Endothelial cell (in vitro differentiated cells): Measurements from ENCODE around the gene IL36RN. TPM values are rescaled to one million over a fixed set of nuclear protein-coding genes. Genes with fewer than 3 reads are reported as not detected.

Experiments used
- DNase-seq: peaks from one replicate; pipeline ENCODE4 v3.0.0; 2021; ENCODE audit warnings: low spot score
- H3K27ac Mint-ChIP-seq: one replicate; pipeline ENCODE4 v1.8.0; 2021; ENCODE audit warnings: mixed read lengths, inconsistent platforms; ENCODE audit not compliant: unreplicated experiment
- H3K27me3 Mint-ChIP-seq: one replicate; pipeline ENCODE4 v1.8.0; 2021; ENCODE audit warnings: mild to moderate bottlenecking, moderate library complexity, mixed read lengths, inconsistent platforms; ENCODE audit not compliant: unreplicated experiment
- H3K36me3 Mint-ChIP-seq: one replicate; pipeline ENCODE4 v1.8.0; 2021; ENCODE audit warnings: mild to moderate bottlenecking, low read depth, mixed read lengths, inconsistent platforms; ENCODE audit not compliant: unreplicated experiment
- H3K4me1 Mint-ChIP-seq: one replicate; pipeline ENCODE4 v1.8.0; 2021; ENCODE audit warnings: mild to moderate bottlenecking, mixed read lengths, inconsistent platforms; ENCODE audit not compliant: unreplicated experiment
- H3K4me3 Mint-ChIP-seq: one replicate; pipeline ENCODE4 v1.8.0; 2021; ENCODE audit warnings: mild to moderate bottlenecking, mixed read lengths, inconsistent platforms; ENCODE audit not compliant: unreplicated experiment
- H3K9me3 Mint-ChIP-seq: one replicate; pipeline ENCODE4 v1.8.0; 2021; ENCODE audit warnings: mixed read lengths, inconsistent platforms; ENCODE audit not compliant: unreplicated experiment
- CTCF ChIP-seq: fragments of 200-600 bp; sonication (generic); IDR thresholded peaks from one replicate; pipeline ENCODE4 v1.5.0; 2021; ENCODE audit warnings: antibody characterized with exemption; ENCODE audit not compliant: unreplicated experiment
- total RNA-seq: library from RNA; stranded (reverse); fragmentation: NEBNext Ultra II Directional; extraction: Animal tissue kit (Norgen Biotek cat#: 25700); gene quantifications from one replicate; pipeline ENCODE4 v1.2.1, GENCODE V29; 2021; ENCODE audit not compliant: unreplicated experiment

Gene IL36RN
- total RNA-seq, 1 donor from 2014 or later = not detected

DNA sequence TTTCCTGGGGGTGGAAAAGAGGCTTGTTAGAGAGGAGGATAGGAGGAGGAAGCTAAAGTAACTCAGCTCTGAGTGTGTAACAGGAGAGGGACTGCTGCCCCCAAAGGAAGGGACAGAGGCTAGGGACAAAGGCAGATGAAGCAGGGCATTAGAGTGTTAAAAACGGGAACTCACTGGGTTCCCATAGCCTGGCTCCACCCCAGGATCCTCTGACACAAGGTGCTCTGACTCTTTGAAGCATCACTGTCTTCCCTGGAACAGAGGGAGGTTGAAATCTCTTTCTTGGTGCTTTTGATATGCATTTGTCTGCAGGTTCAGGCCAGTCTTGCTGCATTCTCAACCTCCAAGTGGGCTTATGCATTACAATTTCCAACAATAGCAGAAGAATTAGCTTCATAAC, 30.9 kb upstream of the IL36RN start:
- no peak for TF ChIP-seq CTCF
- H3K4me3 Mint-ChIP-seq = no peak overlapping the region
- H3K27ac Mint-ChIP-seq = no peak overlapping the region
- H3K4me1 Mint-ChIP-seq = peaks cover 4% of the 10 kb centered on the region
- DNase-seq = no peak
- peaks cover 3% of the 10 kb centered on the region for H3K27me3 Mint-ChIP-seq
- no peaks in the 10 kb centered on the region for H3K9me3 Mint-ChIP-seq
- no peaks in the 10 kb centered on the region for H3K36me3 Mint-ChIP-seq

DNA sequence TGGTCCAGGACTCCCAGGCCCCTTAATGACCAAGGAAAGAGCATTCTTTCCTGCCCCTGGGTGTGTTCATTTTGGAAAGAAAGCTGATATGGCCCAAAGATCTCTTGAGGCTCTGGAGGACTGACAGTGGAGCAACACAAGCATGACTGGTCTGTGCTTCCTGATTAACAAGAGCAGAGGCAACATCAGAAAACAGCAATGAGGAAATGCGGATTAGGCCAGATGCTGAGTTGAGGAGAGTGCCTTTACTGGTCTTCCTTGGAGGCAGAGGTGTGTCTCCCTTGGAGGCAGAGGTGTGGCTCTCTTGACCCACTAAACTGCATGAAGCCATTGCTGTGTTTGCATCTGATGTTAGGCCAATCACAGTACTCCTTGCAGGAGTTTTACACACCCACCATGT, 26.3 kb upstream of the IL36RN start:
- Mint-ChIP-seq H3K36me3 (no peaks in the 10 kb centered on the region), H3K4me3 (no peak overlapping the region), H3K27ac (no peak overlapping the region), H3K27me3 (peaks cover 4% of the 10 kb centered on the region), H3K9me3 (no peaks in the 10 kb centered on the region), H3K4me1 (peaks cover 19% of the 10 kb centered on the region)
- no peak for DNase-seq
- no peak for TF ChIP-seq CTCF

- H3K27me3 Mint-ChIP-seq = peaks cover 4% of the 10 kb centered on the region
- no peak overlapping the region for H3K4me3 Mint-ChIP-seq
- H3K9me3 Mint-ChIP-seq = no peaks in the 10 kb centered on the region
Measured at GRCh38 chr2:113034016-113034415, 25.0 kb upstream of the IL36RN start.

DNA sequence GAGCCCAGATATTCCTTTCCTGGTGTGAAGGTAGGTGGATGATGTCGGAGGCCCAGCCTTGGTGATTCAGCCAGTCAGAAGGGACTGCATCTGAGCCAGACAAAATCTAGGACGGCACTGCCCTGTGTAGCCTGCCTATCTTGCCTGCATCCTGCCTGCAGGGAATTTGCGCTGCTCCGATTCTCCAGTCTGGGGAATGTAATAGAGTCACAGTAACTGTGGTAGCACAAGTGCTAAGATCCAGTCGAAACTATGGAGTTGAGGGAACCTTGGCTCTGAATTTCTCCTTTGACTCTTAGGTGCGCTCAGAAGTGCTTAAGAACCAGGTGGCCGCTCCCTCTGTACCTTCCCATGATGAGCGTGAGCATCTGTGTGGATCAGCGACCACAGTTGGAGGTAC, 22.2 kb upstream of the IL36RN start:
- DNase-seq = no peak
- no peaks in the 10 kb centered on the region for H3K9me3 Mint-ChIP-seq
- peaks cover 4% of the 10 kb centered on the region for H3K27me3 Mint-ChIP-seq
- H3K4me3 Mint-ChIP-seq = no peak overlapping the region
- H3K36me3 Mint-ChIP-seq = no peaks in the 10 kb centered on the region
- no peak for TF ChIP-seq CTCF
- H3K27ac Mint-ChIP-seq = no peak overlapping the region
- peaks cover 19% of the 10 kb centered on the region for H3K4me1 Mint-ChIP-seq

More at GRCh38 chr2:113034016-113034415, 25.0 kb upstream of the IL36RN start:
- no peak for TF ChIP-seq CTCF
- no peak for DNase-seq
- no peaks in the 10 kb centered on the region for H3K36me3 Mint-ChIP-seq
- peaks cover 19% of the 10 kb centered on the region for H3K4me1 Mint-ChIP-seq
- H3K27ac Mint-ChIP-seq = no peak overlapping the region

- Mint-ChIP-seq H3K4me3 (no peak overlapping the region), H3K9me3 (no peaks in the 10 kb centered on the region), H3K4me1 (peaks cover 16% of the 10 kb centered on the region), H3K36me3 (no peaks in the 10 kb centered on the region), H3K27me3 (no peaks in the 10 kb centered on the region), H3K27ac (no peak overlapping the region)
- no peak for TF ChIP-seq CTCF
- no peak for DNase-seq
Measured at GRCh38 chr2:113038291-113038690, 20.7 kb upstream of the IL36RN start.
